Choroid plexus epithelial cell (primary cell): ENCODE results near the gene C1orf159.
A peak's percentile ranks its signal among the peaks of the same experiment; 100 is the strongest.

Experiments
- DNase-seq: peaks from one replicate; pipeline ENCODE4 v3.0.0-alpha.2; 2010; ENCODE audit warnings: low read depth
- H3K4me3 ChIP-seq: 2 replicates; pipeline ENCODE4 v1.5.1; 2011; ENCODE audit warnings: low read depth, mild to moderate bottlenecking, control low read depth, low read length, moderate library complexity
- TF ChIP-seq, protein P1 (sequence below): conservative IDR thresholded peaks from 2 replicates; pipeline ENCODE4 v1.5.1; 2011; ENCODE audit warnings: low read depth, mild to moderate bottlenecking, control low read depth, inconsistent platforms, low read length, moderate library complexity

C1orf159 gene

DNA sequence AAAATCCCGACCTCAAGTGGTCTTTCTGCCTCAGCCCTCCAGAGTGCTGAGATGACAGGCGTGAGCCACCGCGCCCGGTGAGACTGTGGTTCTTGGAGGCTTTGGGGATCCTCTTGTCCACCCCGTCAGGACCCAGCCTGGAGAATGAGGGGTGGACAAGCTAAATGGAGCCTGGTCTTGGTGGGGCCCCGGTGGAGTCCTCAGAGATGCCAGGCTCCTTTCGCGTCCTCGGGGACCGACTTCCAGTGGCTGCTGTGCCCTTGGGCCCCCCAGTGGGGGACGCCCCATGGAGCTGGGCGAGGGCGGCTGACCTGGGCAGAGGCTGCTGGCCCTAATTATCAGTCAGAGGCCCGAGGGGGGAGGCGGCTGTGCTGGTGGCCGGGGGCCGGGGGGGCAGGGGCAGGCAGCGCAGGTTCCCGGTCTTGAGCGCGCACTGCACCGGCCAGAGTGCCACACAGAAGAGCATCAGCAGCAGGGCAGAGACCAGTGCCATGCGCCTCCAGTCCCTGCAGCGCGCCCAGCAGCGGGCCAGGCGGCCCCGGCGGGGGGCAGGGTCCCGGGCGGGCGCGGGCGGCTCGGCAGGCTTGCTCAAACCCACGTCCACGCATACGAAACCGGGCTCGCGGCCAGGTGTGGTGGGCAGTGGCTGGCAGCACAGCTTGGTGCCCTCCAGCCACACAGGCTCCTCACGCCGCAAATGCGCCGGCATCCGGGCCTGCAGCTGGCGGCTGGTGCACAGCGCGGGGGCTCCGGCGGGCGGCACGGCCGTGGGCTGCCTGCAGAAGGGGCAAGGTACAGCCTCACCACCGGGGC is 44.2 kb downstream of the C1orf159 start:
- TF ChIP-seq, protein P1, sequence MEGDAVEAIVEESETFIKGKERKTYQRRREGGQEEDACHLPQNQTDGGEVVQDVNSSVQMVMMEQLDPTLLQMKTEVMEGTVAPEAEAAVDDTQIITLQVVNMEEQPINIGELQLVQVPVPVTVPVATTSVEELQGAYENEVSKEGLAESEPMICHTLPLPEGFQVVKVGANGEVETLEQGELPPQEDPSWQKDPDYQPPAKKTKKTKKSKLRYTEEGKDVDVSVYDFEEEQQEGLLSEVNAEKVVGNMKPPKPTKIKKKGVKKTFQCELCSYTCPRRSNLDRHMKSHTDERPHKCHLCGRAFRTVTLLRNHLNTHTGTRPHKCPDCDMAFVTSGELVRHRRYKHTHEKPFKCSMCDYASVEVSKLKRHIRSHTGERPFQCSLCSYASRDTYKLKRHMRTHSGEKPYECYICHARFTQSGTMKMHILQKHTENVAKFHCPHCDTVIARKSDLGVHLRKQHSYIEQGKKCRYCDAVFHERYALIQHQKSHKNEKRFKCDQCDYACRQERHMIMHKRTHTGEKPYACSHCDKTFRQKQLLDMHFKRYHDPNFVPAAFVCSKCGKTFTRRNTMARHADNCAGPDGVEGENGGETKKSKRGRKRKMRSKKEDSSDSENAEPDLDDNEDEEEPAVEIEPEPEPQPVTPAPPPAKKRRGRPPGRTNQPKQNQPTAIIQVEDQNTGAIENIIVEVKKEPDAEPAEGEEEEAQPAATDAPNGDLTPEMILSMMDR, result no peak
- H3K4me3 ChIP-seq, result no peak overlapping the region
- no peak for DNase-seq

- no peak for DNase-seq
- no peak overlapping the region for H3K4me3 ChIP-seq
- TF ChIP-seq, protein P1, result no peak
Measured at GRCh38 chr1:1069711-1070676, 45.9 kb downstream of the C1orf159 start.

GRCh38 chr1:1069056-1069710 is 46.7 kb downstream of the C1orf159 start:
- DNase-seq, result peak; percentile 57
- TF ChIP-seq, protein P1, result no peak
- peak overlapping the region; percentile 78 for H3K4me3 ChIP-seq

- DNase-seq, result no peak
- TF ChIP-seq, protein P1, result no peak
- H3K4me3 ChIP-seq, result peak overlapping the region; percentile 78
Measured at GRCh38 chr1:1068517-1069055, 47.3 kb downstream of the C1orf159 start.

GRCh38 chr1:1067860-1068516 is 47.9 kb downstream of the C1orf159 start:
- no peak overlapping the region for H3K4me3 ChIP-seq
- TF ChIP-seq, protein P1, result no peak
- no peak for DNase-seq

- no peak overlapping the region for H3K4me3 ChIP-seq
- no peak for DNase-seq
- TF ChIP-seq, protein P1, result no peak
Measured at GRCh38 chr1:1067284-1067859, 48.5 kb downstream of the C1orf159 start.
